Measurements from ENCODE around the gene VKORC1. TPM values are rescaled to one million over a fixed set of nuclear protein-coding genes. Genes with fewer than 3 reads are reported as not detected.

Gene VKORC1
- polyA plus RNA-seq, 1 of the 3 experiments (the other 2 are of a cell fraction) = 434 TPM

DNA sequence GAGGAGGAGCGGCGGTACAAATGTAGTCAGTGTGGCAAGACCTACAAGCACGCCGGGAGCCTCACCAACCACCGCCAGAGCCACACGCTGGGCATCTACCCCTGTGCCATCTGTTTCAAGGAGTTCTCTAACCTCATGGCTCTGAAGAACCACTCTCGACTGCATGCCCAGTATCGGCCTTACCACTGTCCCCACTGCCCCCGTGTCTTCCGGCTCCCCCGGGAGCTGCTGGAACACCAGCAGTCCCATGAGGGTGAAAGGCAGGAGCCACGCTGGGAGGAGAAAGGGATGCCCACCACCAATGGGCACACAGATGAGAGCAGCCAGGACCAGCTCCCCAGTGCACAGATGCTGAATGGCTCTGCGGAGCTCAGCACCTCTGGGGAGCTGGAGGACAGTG is 17.6 kb downstream of the VKORC1 start:
- H3K4me3 ChIP-seq (ENCODE audit: low read depth in 2 of 2, low read length in 1 of 2) = no peak overlapping the region
- no peak for TF ChIP-seq POLR2AphosphoS5 (IDR thresholded peaks at IDR 0.05; ENCODE audit: low read depth, low read length)
- no peak for TF ChIP-seq FOXJ3 (CRISPR knock-in tag; IDR thresholded peaks at IDR 0.05)
- TF ChIP-seq NFIC (IDR thresholded peaks at IDR 0.05; ENCODE audit: borderline replicate concordance) = no peak
- TF ChIP-seq, protein P1, sequence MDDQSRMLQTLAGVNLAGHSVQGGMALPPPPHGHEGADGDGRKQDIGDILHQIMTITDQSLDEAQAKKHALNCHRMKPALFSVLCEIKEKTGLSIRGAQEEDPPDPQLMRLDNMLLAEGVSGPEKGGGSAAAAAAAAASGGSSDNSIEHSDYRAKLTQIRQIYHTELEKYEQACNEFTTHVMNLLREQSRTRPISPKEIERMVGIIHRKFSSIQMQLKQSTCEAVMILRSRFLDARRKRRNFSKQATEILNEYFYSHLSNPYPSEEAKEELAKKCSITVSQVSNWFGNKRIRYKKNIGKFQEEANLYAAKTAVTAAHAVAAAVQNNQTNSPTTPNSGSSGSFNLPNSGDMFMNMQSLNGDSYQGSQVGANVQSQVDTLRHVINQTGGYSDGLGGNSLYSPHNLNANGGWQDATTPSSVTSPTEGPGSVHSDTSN (IDR thresholded peaks at IDR 0.05) = no peak
- no peak for TF ChIP-seq JUND (IDR thresholded peaks at IDR 0.05)
- TF ChIP-seq YY1 (IDR thresholded peaks at IDR 0.05; ENCODE audit: low read depth) = no peak
- no peak for TF ChIP-seq GATA2 (CRISPR knock-in tag; IDR thresholded peaks at IDR 0.05)
- TF ChIP-seq SMC3 (IDR thresholded peaks at IDR 0.05; ENCODE audit: low read depth, low read length) = no peak
- no peak for TF ChIP-seq RAD21 (IDR thresholded peaks at IDR 0.05; ENCODE audit: low read length)
- TF ChIP-seq FOXM1 (IDR thresholded peaks at IDR 0.05; ENCODE audit: low read depth) = no peak
- TF ChIP-seq USF1 (IDR thresholded peaks at IDR 0.05; ENCODE audit: borderline replicate concordance, low read depth) = no peak
- no peak for TF ChIP-seq FOSL2 (IDR thresholded peaks at IDR 0.05; ENCODE audit: borderline replicate concordance, low read depth)
- no peak for TF ChIP-seq MEF2A (IDR thresholded peaks at IDR 0.05; ENCODE audit: borderline replicate concordance, low read depth)
- no peak for TF ChIP-seq TEAD4 (IDR thresholded peaks at IDR 0.05; ENCODE audit: borderline replicate concordance, insufficient read depth)
- TF ChIP-seq RXRA (IDR thresholded peaks at IDR 0.05; ENCODE audit: borderline replicate concordance, low read depth) = no peak
- H3K9me2 ChIP-seq = no peaks in the 10 kb centered on the region
- CTCF ChIA-PET = no interaction called here
- no peaks in the 10 kb centered on the region for H3K27me3 ChIP-seq (ENCODE audit: insufficient read depth)
- peaks cover 7% of the 10 kb centered on the region; the same call in 1 of the 2 replicates for H4K20me1 ChIP-seq (ENCODE audit: insufficient read depth)
- H3F3A ChIP-seq (replicated peaks; ENCODE audit: insufficient read depth) = peaks cover 7% of the 10 kb centered on the region
- H3K9me3 ChIP-seq = no peaks in the 10 kb centered on the region
- WGBS (ENCODE audit: low lambda C conversion rate) = 95% methylated on average over 4 of the region's 13 CpGs
- H3K79me2 ChIP-seq (ENCODE audit: insufficient read depth) = peaks cover 81% of the 10 kb centered on the region
- no peak overlapping the region for H3K27ac ChIP-seq (ENCODE audit: low read depth in 2 of 2, low read length in 1 of 2)
- DNase-seq = no peak
- no peak overlapping the region for H3K4me2 ChIP-seq
- POLR2A ChIA-PET = no interaction called here
- H3K9ac ChIP-seq = no peak overlapping the region
- H3K36me3 ChIP-seq (replicated peaks in 1 of 2; ENCODE audit: control insufficient read depth in 1 of 2, insufficient read depth in 2 of 2, low read length in 1 of 2) = peaks cover 22 to 59% of the 10 kb centered on the region in 2 experiments
- H3K4me1 ChIP-seq (ENCODE audit: control insufficient read depth in 1 of 2, insufficient read depth in 2 of 2, low read depth in 1 of 2, low read length in 1 of 2) = peaks cover 2 to 8% of the 10 kb centered on the region in 2 experiments; a peak in 3 of 4 replicates
- no peak overlapping the region for H2AFZ ChIP-seq (ENCODE audit: low read depth)

GRCh38 chr16:31076319-31076718 is 18.3 kb downstream of the VKORC1 start:
- ChIA-PET POLR2A (interaction anchor here (0.5 to 1.2 kb wide), 2 partner anchors 17 to 25 kb away, joined by 3 to 5 read pairs; no protein-coding TSS in a partner anchor), CTCF (interaction anchor here (4.3 kb wide), 1 partner anchor 66 kb away, joined by 19 read pairs; no protein-coding TSS in a partner anchor)
- WGBS (ENCODE audit: low lambda C conversion rate) = 83% methylated on average over 14 of the region's 16 CpGs

More at GRCh38 chr16:31076319-31076718, 18.3 kb downstream of the VKORC1 start:
- DNase-seq = no peak
- Histone ChIP-seq H3K79me2 (ENCODE audit: insufficient read depth) (peaks cover 83% of the 10 kb centered on the region), H3K27me3 (ENCODE audit: insufficient read depth) (no peaks in the 10 kb centered on the region), H3F3A (replicated peaks; ENCODE audit: insufficient read depth) (peaks cover 7% of the 10 kb centered on the region), H3K36me3 (replicated peaks in 1 of 2; ENCODE audit: control insufficient read depth in 1 of 2, insufficient read depth in 2 of 2, low read length in 1 of 2) (peaks cover 22 to 54% of the 10 kb centered on the region in 2 experiments), H3K9me2 (no peaks in the 10 kb centered on the region), H3K4me3 (ENCODE audit: low read depth in 2 of 2, low read length in 1 of 2) (no peak overlapping the region), H3K9ac (no peak overlapping the region), H3K4me1 (ENCODE audit: control insufficient read depth in 1 of 2, insufficient read depth in 2 of 2, low read depth in 1 of 2, low read length in 1 of 2) (peaks cover 5 to 13% of the 10 kb centered on the region in 2 experiments; a peak in 3 of 4 replicates), H3K27ac (ENCODE audit: low read depth in 2 of 2, low read length in 1 of 2) (no peak overlapping the region), H4K20me1 (ENCODE audit: insufficient read depth) (0 out of 2 replicates have a peak, but pooled peaks cover 4% of the 10 kb centered on the region), H3K9me3 (no peaks in the 10 kb centered on the region), H2AFZ (ENCODE audit: low read depth) (no peak overlapping the region), H3K4me2 (no peak overlapping the region)
- no peak for TF ChIP-seq TAF1 (IDR thresholded peaks at IDR 0.05; ENCODE audit: borderline replicate concordance, low read depth, low read length)
- no peak for TF ChIP-seq IRF3 (IDR thresholded peaks at IDR 0.05; ENCODE audit: low read depth, low read length)
- no peak for TF ChIP-seq FOSL2 (IDR thresholded peaks at IDR 0.05; ENCODE audit: borderline replicate concordance, low read depth)
- no peak for TF ChIP-seq EZH2phosphoT487 (IDR thresholded peaks at IDR 0.05; ENCODE audit: borderline replicate concordance, low read depth)
- TF ChIP-seq NFIC (IDR thresholded peaks at IDR 0.05; ENCODE audit: borderline replicate concordance) = no peak
- no peak for TF ChIP-seq ZBTB33 (IDR thresholded peaks at IDR 0.05; ENCODE audit: borderline replicate concordance, low read depth)
- TF ChIP-seq USF1 (IDR thresholded peaks at IDR 0.05; ENCODE audit: borderline replicate concordance, low read depth) = no peak

Data from SK-N-SH (cell line).